Measurements from ENCODE around the gene SH3TC1.

Gene SH3TC1

GRCh38 chr4:8200302-8200975 is 1.3 kb downstream of the SH3TC1 start:
- DNase-seq (ENCODE audit: low spot score): peak; percentile 57

- DNase-seq (ENCODE audit: low spot score): no peak
Measured at GRCh38 chr4:8201321-8201781, 2.3 kb downstream of the SH3TC1 start.

GRCh38 chr4:8202108-8203051 is 3.3 kb downstream of the SH3TC1 start:
- DNase-seq (ENCODE audit: low spot score): no peak

- no peak for DNase-seq (ENCODE audit: low spot score)
Measured at GRCh38 chr4:8203052-8203401, 3.9 kb downstream of the SH3TC1 start.

- DNase-seq (ENCODE audit: low spot score): no peak
Measured at GRCh38 chr4:8203817-8204216, 4.7 kb downstream of the SH3TC1 start.

- no peak for DNase-seq (ENCODE audit: low spot score)
Measured at GRCh38 chr4:8204576-8205227, 5.6 kb downstream of the SH3TC1 start.

- no peak for DNase-seq (ENCODE audit: low spot score)
Measured at GRCh38 chr4:8205241-8205707, 6.2 kb downstream of the SH3TC1 start.

GRCh38 chr4:8205749-8206611 is 6.9 kb downstream of the SH3TC1 start:
- no peak for DNase-seq (ENCODE audit: low spot score)

GRCh38 chr4:8207314-8207713 is 8.2 kb downstream of the SH3TC1 start:
- DNase-seq (ENCODE audit: low spot score): no peak

- DNase-seq (ENCODE audit: low spot score): no peak
Measured at GRCh38 chr4:8208565-8208964, 9.5 kb downstream of the SH3TC1 start.

GRCh38 chr4:8209181-8209874 is 10.2 kb downstream of the SH3TC1 start:
- DNase-seq (ENCODE audit: low spot score): no peak

- no peak for DNase-seq (ENCODE audit: low spot score)
Measured at GRCh38 chr4:8210010-8210409, 10.9 kb downstream of the SH3TC1 start.

GRCh38 chr4:8210616-8211015 is 11.5 kb downstream of the SH3TC1 start:
- no peak for DNase-seq (ENCODE audit: low spot score)

GRCh38 chr4:8211251-8211650 is 12.2 kb downstream of the SH3TC1 start:
- DNase-seq (ENCODE audit: low spot score): no peak

GRCh38 chr4:8211737-8212581 is 12.9 kb downstream of the SH3TC1 start:
- no peak for DNase-seq (ENCODE audit: low spot score)

- no peak for DNase-seq (ENCODE audit: low spot score)
Measured at GRCh38 chr4:8212622-8213021, 13.5 kb downstream of the SH3TC1 start.

- DNase-seq (ENCODE audit: low spot score): no peak
Measured at GRCh38 chr4:8213121-8213520, 14.0 kb downstream of the SH3TC1 start.

GRCh38 chr4:8214136-8214535 is 15.0 kb downstream of the SH3TC1 start:
- DNase-seq (ENCODE audit: low spot score): no peak

- no peak for DNase-seq (ENCODE audit: low spot score)
Measured at GRCh38 chr4:8215001-8215427, 15.9 kb downstream of the SH3TC1 start.

All from Ammon's horn (tissue), 1 donor.